Measurements from ENCODE around the gene COBL.

The COBL gene

DNA sequence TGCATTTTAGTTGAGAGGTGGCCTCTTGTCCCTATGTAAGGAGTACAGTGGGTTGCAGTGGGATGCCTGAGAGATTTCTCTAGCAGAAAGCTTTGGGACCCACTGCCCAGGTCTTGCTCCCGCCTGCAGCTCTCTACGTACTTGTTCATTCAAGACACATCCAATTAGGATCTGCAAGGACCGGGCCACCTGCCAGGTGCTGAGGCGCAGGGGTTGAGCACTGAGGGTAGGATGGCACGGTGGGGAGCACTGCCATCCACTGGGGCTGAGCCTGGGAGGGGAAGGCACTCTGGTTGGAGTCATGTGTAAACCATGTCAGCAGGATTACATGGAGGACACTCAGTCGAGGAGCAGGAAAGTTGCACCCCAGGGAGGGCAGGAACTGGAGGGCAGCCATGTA, 342.8 kb downstream of the COBL start:
- no peak for TF ChIP-seq POLR2AphosphoS5 (IDR thresholded peaks at IDR 0.05; ENCODE audit: low read depth, low read length)
- no peak for TF ChIP-seq FOXP2 (optimal IDR thresholded peaks at IDR 0.05; ENCODE audit: borderline replicate concordance, extremely low read depth, extremely low read length, insufficient read depth)
- TF ChIP-seq TAF1 (IDR thresholded peaks at IDR 0.05; ENCODE audit: borderline replicate concordance, insufficient read depth, low read length): no peak
- TF ChIP-seq SIN3A (IDR thresholded peaks at IDR 0.05; ENCODE audit: borderline replicate concordance, insufficient read depth, low read length): no peak
- TF ChIP-seq, protein P1, sequence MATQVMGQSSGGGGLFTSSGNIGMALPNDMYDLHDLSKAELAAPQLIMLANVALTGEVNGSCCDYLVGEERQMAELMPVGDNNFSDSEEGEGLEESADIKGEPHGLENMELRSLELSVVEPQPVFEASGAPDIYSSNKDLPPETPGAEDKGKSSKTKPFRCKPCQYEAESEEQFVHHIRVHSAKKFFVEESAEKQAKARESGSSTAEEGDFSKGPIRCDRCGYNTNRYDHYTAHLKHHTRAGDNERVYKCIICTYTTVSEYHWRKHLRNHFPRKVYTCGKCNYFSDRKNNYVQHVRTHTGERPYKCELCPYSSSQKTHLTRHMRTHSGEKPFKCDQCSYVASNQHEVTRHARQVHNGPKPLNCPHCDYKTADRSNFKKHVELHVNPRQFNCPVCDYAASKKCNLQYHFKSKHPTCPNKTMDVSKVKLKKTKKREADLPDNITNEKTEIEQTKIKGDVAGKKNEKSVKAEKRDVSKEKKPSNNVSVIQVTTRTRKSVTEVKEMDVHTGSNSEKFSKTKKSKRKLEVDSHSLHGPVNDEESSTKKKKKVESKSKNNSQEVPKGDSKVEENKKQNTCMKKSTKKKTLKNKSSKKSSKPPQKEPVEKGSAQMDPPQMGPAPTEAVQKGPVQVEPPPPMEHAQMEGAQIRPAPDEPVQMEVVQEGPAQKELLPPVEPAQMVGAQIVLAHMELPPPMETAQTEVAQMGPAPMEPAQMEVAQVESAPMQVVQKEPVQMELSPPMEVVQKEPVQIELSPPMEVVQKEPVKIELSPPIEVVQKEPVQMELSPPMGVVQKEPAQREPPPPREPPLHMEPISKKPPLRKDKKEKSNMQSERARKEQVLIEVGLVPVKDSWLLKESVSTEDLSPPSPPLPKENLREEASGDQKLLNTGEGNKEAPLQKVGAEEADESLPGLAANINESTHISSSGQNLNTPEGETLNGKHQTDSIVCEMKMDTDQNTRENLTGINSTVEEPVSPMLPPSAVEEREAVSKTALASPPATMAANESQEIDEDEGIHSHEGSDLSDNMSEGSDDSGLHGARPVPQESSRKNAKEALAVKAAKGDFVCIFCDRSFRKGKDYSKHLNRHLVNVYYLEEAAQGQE (IDR thresholded peaks at IDR 0.05; ENCODE audit: insufficient read depth in 1 of 2, low read depth in 2 of 2, low read length in 2 of 2): no peak

DNA sequence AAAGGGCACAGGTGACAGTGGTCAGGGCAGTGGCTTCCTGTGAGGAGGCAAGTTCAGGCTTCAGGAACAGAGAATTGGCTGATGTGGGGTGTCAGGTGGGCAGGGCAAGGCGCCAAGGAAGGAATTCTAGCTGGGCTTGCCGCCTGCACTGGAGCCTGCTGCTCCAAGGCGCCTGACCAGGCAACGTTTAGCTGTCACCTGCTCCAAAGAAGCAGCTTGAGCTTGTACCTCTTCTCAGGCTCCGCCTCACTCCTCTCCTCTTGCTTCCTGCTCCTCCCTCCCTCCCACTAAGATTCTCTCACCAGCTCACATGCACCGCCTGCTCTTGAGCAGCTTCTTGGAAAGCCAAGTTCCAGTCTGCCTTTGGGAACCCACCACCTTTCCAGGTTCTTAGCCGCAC, 346.5 kb downstream of the COBL start:
- TF ChIP-seq, protein P1 (IDR thresholded peaks at IDR 0.05; ENCODE audit: insufficient read depth in 1 of 2, low read depth in 2 of 2, low read length in 2 of 2): no peak
- TF ChIP-seq POLR2AphosphoS5 (IDR thresholded peaks at IDR 0.05; ENCODE audit: low read depth, low read length): no peak

Data from PFSK-1 (cell line).